B cell (primary cell): Measurements from ENCODE around the gene NUP58. TPM values are rescaled to one million over a fixed set of nuclear protein-coding genes. Genes with fewer than 3 reads are reported as not detected.

Experiments used
- ATAC-seq: fragments of 200-7000 bp; cut with Tn5 transposase; one replicate; pipeline ENCODE4 v1.10.0; 2021; ENCODE audit warnings: low read depth, mild to moderate bottlenecking, moderate number of reproducible peaks, moderate library complexity
- CTCF ChIA-PET: fragments of 350-600 bp; sonication (Branson Sonifier 250); formaldehyde crosslinking; loops from one replicate; lab custom pipeline; 2021; ENCODE audit warnings: antibody characterized with exemption, inconsistent platforms; lab: Charles Lee
- POLR2A ChIA-PET: fragments of 350-600 bp; sonication (Branson Sonifier 250); formaldehyde crosslinking; loops from one replicate; lab custom pipeline; 2021; ENCODE audit warnings: antibody characterized with exemption; lab: Charles Lee
- DNase-seq: peaks from one replicate; pipeline ENCODE4 v3.0.0; 2013
- H2AFZ ChIP-seq: 2 replicates; pipeline ENCODE4 v1.6.1; 2012; ENCODE audit warnings: mild to moderate bottlenecking, low read depth, low read length; ENCODE audit not compliant: insufficient read depth, poor library complexity, severe bottlenecking
- H3K27ac ChIP-seq, 2 donors: 1 replicate in 1 of 2; 2 replicates in 1 of 2; pipeline ENCODE4 v1.5.1; 2012 to 2013; ENCODE audit warnings: low read length in 2 of 2, mild to moderate bottlenecking in 2 of 2, moderate library complexity in 1 of 2
- H3K27me3 ChIP-seq, 4 experiments: fragments of 200-600 bp in 1 of 4; sonication (generic) in 1 of 4; replicated peaks in 1 of 4; 1 replicate in 2 of 4; 2 replicates in 2 of 4; pipeline versions ENCODE4 v1.6.1 to v1.7.0; 2013 to 2016; ENCODE audit warnings: low read length in 3 of 4, mild to moderate bottlenecking in 2 of 4, mixed read lengths in 1 of 4, moderate library complexity in 1 of 4; ENCODE audit not compliant: insufficient read depth in 4 of 4, control insufficient read depth in 3 of 4; ENCODE audit errors: control extremely low read depth in 1 of 4
- H3K36me3 ChIP-seq, 2 experiments: replicated peaks in 1 of 2; 1 replicate in 1 of 2; 2 replicates in 1 of 2; pipeline versions ENCODE4 v1.6.1 to v1.7.1; 2013; ENCODE audit warnings: low read length in 1 of 2; ENCODE audit not compliant: insufficient read depth in 2 of 2, control insufficient read depth in 1 of 2; ENCODE audit errors: control extremely low read depth in 1 of 2, extremely low read depth in 1 of 2
- H3K4me1 ChIP-seq, 2 donors: fragments of 200-600 bp in 1 of 2; sonication (generic) in 1 of 2; 1 replicate in 1 of 2; 2 replicates in 1 of 2; pipeline versions ENCODE4 v1.5.1 to v1.6.1; 2013 to 2017; ENCODE audit warnings: low read length in 2 of 2; ENCODE audit not compliant: control insufficient read depth in 2 of 2, insufficient read depth in 2 of 2
- H3K4me2 ChIP-seq: replicated peaks from 2 replicates; pipeline ENCODE3; 2012; ENCODE audit warnings: mild to moderate bottlenecking, low read depth, low read length; ENCODE audit not compliant: poor library complexity, severe bottlenecking
- H3K4me3 ChIP-seq, 5 experiments: fragments of 200-600 bp in 1 of 5; sonication (generic) in 1 of 5; 1 replicate in 3 of 5; 2 replicates in 2 of 5; pipeline versions ENCODE4 v1.5.1 to v1.7.0; 2011 to 2016; ENCODE audit warnings: low read length in 4 of 5, mild to moderate bottlenecking in 4 of 5, low read depth in 2 of 5, control low read depth in 1 of 5, moderate library complexity in 1 of 5; ENCODE audit not compliant: insufficient read depth in 1 of 5; ENCODE audit errors: control extremely low read depth in 1 of 5, extremely low read depth in 1 of 5
- H3K79me2 ChIP-seq: fragments of 200-600 bp; sonication (generic); one replicate; pipeline ENCODE4 v1.6.0; 2016; ENCODE audit warnings: low read length; ENCODE audit not compliant: control insufficient read depth, insufficient read depth
- H3K9ac ChIP-seq: fragments of 200-600 bp; sonication (generic); 2 replicates; pipeline ENCODE4 v1.6.1; 2017; ENCODE audit warnings: mild to moderate bottlenecking, low read length, moderate library complexity
- H3K9me3 ChIP-seq, 3 donors: one replicate each; pipeline versions ENCODE4 v1.6.1 to v1.7.1; 2013; ENCODE audit warnings: low read length in 2 of 3; ENCODE audit not compliant: control insufficient read depth in 2 of 3, insufficient read depth in 1 of 3; ENCODE audit errors: control extremely low read depth in 1 of 3
- H4K20me1 ChIP-seq: 2 replicates; pipeline ENCODE4 v1.6.0; 2012; ENCODE audit warnings: mild to moderate bottlenecking, low read length; ENCODE audit not compliant: insufficient read depth, control insufficient read depth, poor library complexity, severe bottlenecking
- H3K27ac Mint-ChIP-seq: one replicate; pipeline ENCODE4 v1.8.0; 2021; ENCODE audit warnings: mixed read lengths
- H3K27me3 Mint-ChIP-seq: one replicate; pipeline ENCODE4 v1.8.0; 2021; ENCODE audit warnings: mixed read lengths
- H3K4me1 Mint-ChIP-seq: one replicate; pipeline ENCODE4 v1.8.0; 2021; ENCODE audit warnings: mixed read lengths
- H3K4me3 Mint-ChIP-seq: one replicate; pipeline ENCODE4 v1.8.0; 2021; ENCODE audit warnings: mixed read lengths
- H3K9me3 Mint-ChIP-seq: one replicate; pipeline ENCODE4 v1.8.0; 2022; ENCODE audit warnings: mixed read lengths; ENCODE audit not compliant: insufficient read depth
- CTCF ChIP-seq: fragments of 200-600 bp; IDR thresholded peaks from one replicate; pipeline ENCODE4 v1.8.0; 2022; ENCODE audit warnings: antibody characterized with exemption, mild to moderate bottlenecking
- EZH2 ChIP-seq: IDR thresholded peaks from 2 replicates; pipeline ENCODE4 v1.6.1; 2012; ENCODE audit warnings: borderline replicate concordance, low read depth, mild to moderate bottlenecking, moderate library complexity, low read length; ENCODE audit not compliant: insufficient read depth, poor library complexity, severe bottlenecking
- WGBS: methylation state at CpG from one replicate; pipeline ENCODE4 v1.1.5; 2013; ENCODE audit warnings: missing lambda C conversion rate; ENCODE audit not compliant: insufficient coverage; 5-methylcytosine and 5-hydroxymethylcytosine counted together
- intact Hi-C: fragments of 100-400 bp; cut with micrococcal nuclease; formaldehyde crosslinking; loops from one replicate; pipeline ENCODE4 v1.10.0; 2022
- polyA plus RNA-seq: library from polyadenylated mRNA; depleted of rRNA; stranded (reverse); fragments of >200 nt; gene quantifications from 2 replicates; pipeline ENCODE4 v1.2.3, GENCODE V29; 2012
- total RNA-seq, 2 donors: library from RNA; stranded (reverse); fragments of 120-200 nt in 1 of 2; gene quantifications; 1 replicate in 1 of 2; 2 replicates in 1 of 2; pipeline versions ENCODE4 v1.2.3 to v1.2.4, GENCODE V29; 2013 to 2022

Gene NUP58
- total and polyA plus RNA-seq, 2 donors (not counting 1 experiment from before 2014, with no cell fraction given) = 11.8 to 41.0 TPM

GRCh38 chr13:25288966-25289365 lies 12.5 kb upstream of the NUP58 start:
- no peak for ATAC-seq
- CTCF ChIA-PET = no interaction called here

DNA sequence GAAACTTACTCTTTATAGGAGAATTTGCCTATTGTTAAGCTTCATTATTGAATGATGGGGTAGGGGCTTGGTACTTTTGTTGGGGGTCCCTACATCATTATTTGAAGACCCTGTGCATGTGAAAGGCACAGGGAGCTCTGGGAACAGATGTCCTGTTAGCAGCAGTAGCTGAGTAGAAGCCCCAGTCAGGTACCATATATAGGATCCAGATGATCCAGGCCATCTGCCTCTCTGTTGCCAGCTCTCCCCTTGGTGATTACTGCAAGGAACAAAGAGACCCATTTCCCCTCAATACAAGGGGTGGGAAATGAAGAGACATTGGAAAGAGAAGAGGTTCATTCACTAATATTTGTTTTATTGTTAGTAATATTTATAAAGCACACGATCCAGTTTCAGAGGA lies 9.7 kb upstream of the NUP58 start:
- Mint-ChIP-seq H3K9me3 (no peaks in the 10 kb centered on the region), H3K4me3 (no peak overlapping the region), H3K4me1 (peaks cover 10% of the 10 kb centered on the region), H3K27me3 (peaks cover 36% of the 10 kb centered on the region), H3K27ac (no peak overlapping the region)
- Histone ChIP-seq H3K4me1 (peaks cover 4 to 5% of the 10 kb centered on the region in 2 donors), H3K4me2 (no peak overlapping the region), H4K20me1 (no peaks in the 10 kb centered on the region), H3K9me3 (no peaks in the 10 kb centered on the region), H3K79me2 (no peaks in the 10 kb centered on the region), H3K4me3 (no peak overlapping the region), H3K36me3 (no peaks in the 10 kb centered on the region), H3K9ac (no peak overlapping the region), H3K27ac (no peak overlapping the region), H3K27me3 (peaks cover 0 to 25% (median 16%) of the 10 kb centered on the region in 4 experiments), H2AFZ (no peak overlapping the region)
- ATAC-seq (no peak), DNase-seq (no peak)
- WGBS = no CpG with 5 or more reads among the region's 1 CpG
- POLR2A ChIA-PET = no interaction called here
- CTCF ChIA-PET = interaction anchor here (0.9 kb wide), 1 partner anchor 12 kb away, joined by 3 read pairs; no protein-coding TSS in a partner anchor
- TF ChIP-seq EZH2 = no peak
- no peak for TF ChIP-seq CTCF
- intact Hi-C loops = no loop called here

More at GRCh38 chr13:25288966-25289365, 12.5 kb upstream of the NUP58 start:
- Histone ChIP-seq H3K79me2 (peaks cover 20% of the 10 kb centered on the region), H3K4me1 (peaks cover 12 to 16% of the 10 kb centered on the region in 2 donors), H3K4me3 (no peak overlapping the region), H2AFZ (no peak overlapping the region), H3K27me3 (peaks cover 0 to 11% (median 2%) of the 10 kb centered on the region in 4 experiments), H3K27ac (no peak overlapping the region), H3K4me2 (no peak overlapping the region), H3K36me3 (no peaks in the 10 kb centered on the region), H3K9me3 (no peaks in the 10 kb centered on the region), H4K20me1 (no peaks in the 10 kb centered on the region), H3K9ac (no peak overlapping the region)
- H3K4me1 Mint-ChIP-seq = peaks cover 27% of the 10 kb centered on the region
- H3K27me3 Mint-ChIP-seq = peaks cover 14% of the 10 kb centered on the region
- POLR2A ChIA-PET = no interaction called here
- TF ChIP-seq CTCF (no peak), EZH2 (no peak)
- no peak overlapping the region for H3K27ac Mint-ChIP-seq
- H3K9me3 Mint-ChIP-seq = no peaks in the 10 kb centered on the region
- H3K4me3 Mint-ChIP-seq = no peak overlapping the region
- intact Hi-C loops = loop anchor here (5.0 to 10.0 kb wide), 7 partner anchors 37 to 1963 kb away; partner anchors contain the start of genes CDK8, RPL21 and USP12
- no peak for DNase-seq
- no CpG with 5 or more reads among the region's 2 CpGs for WGBS
